GM21381 (cell line): ENCODE results near the gene PDE6D.
"Not testable (repeated sequence)": the region's sequence is repeated elsewhere in the genome, so short reads cannot be mapped to it uniquely, and the experiment has no call there.

ENCODE experiments used
- ATAC-seq: cut with Tn5 transposase; IDR thresholded peaks from one replicate; pipeline ENCODE4 v1.9.1; 2021; ENCODE audit warnings: mild to moderate bottlenecking, moderate library complexity; ENCODE audit not compliant: unreplicated experiment

The PDE6D gene

DNA sequence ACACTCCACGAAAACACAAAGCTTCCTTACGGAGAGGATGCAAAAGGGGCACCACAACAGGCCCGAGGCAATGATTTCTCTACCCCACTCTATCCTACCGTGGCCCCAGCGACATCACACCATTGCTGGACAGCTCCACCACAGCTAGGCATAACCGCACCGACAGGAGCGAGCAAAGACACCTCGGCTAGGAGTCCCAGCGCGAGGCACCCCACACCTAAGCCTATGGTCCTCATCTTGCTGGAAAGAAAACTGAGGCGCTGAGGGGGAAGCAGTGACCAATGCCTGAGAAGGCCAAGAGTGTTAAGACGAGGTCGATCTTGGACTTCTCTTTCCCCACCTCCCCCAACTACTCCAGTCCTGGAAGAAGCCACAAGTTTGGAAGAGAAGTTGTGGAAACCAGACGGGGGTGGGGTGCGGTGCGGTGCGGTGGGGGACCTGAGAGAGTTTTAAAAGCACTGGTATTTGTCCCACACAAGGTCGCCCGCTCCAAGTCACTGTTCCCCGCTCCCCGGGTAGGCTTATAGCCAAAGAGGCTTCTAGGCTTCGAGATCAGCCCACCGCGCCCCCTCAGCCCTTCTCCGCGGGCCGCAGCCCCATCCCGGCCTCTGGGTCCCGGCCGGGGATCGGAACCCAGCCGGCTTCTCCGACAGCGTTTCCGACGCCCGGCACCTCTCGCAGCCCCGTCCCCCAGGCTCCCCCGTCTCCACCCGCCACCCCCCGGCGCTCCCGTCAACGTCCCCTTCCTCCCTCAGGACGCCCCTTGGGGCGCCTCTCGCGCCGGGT is 766 bp downstream of the PDE6D start:
- ATAC-seq: no peak

DNA sequence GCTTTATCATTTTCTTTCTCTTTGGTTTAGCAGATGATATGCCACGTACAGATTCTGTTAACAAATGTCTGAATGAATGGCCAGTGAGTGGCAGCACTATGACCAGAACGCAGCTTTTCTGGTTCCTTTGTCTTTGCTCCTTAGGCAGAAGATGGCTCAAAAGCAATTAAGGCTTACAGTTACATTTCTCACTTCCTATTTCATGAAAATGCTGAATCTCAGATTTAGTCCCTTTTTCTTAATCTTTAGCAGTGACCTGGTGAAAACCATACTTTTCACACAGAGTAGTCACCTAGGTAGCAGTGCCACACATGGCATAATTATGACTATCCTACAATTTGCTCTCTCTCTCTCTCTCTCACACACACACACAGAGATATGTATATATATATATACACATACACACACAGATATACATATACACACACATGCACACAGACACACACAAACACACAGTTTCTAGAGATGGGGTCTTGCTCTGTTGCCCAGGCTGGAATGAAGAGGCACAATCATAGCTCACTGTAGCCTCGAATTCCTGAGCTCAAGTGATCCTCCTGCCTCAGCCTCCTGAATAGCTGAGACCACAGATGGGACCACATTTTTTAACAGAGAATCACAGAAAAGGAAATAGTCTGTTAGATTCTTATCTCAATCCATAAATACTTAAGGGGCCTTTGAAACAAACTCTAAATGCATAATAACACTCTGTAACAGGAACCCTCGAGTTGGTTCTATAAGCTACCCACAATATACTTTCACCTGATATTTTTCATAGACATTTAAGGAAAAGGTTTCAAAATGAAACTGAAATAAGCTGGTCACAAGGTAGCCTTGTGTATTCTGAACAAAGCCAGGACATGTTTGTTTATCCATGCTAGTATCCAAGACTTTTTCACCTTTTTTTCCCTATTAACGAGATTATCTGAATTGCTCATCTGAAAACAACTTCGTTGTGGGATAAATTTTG is 11.6 kb downstream of the PDE6D start:
- ATAC-seq: no peak

DNA sequence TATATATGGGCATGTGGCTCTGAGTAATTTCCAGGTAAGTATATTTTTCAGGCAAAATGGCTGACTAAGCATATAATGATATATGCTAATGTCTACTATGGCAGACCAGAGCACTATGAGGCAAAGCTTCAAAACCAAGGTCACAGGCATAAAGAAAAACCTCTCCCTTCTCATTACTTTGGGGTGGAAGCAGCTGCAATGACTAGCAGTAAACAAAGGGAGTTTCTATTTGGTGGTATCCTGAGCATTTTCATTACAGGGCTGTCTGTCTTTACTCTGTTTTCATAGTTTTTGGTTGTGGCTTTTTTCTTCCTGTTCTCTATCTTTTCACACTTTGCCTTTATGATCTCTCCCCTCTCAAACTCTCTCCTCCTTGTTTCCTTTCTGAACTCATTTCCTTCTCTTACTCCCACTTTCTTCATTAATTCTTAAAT is 15.6 kb downstream of the PDE6D start:
- no peak for ATAC-seq

DNA sequence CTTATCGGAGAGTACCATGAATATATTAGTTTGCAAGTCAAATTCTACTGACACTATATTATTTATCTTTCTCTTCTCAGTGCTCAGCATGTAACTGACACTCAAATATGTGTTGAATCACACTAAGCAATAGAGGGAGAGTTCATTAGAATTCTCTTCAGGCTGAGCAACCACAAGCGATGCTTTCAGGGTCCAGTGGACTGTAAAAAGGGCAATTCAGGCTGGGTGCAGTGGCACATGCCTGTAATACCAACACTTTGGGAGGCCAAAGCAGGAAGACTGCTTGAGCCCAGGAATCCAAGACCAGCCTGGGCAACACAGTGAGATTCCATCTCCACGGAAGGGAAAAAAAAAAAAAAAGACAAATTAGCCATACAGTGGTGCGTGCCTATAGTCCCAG is 16.3 kb downstream of the PDE6D start:
- ATAC-seq: no peak

GRCh38 chr2:231764124-231764523 is 17.0 kb downstream of the PDE6D start:
- no peak for ATAC-seq

DNA sequence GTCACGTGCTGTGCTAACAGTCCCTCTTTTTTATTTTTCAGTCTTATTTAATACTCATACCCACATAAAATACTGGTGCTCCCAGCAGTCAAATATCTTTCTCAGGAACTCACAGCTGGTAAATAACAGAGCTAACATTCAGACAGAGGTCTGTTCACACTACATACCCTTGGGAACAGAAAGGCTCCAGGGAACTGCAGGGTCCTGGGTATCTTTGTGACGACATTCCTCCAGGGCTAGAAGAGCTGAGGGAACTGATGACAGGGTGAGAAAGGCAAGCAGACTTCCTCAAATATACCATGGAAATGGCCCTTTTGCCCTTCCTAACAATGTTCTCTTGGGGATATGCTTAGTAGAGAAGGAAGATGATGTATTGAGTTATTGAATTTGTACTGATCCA is 19.3 kb downstream of the PDE6D start:
- ATAC-seq: no peak

GRCh38 chr2:231752061-231752460 is 29.0 kb downstream of the PDE6D start:
- no peak for ATAC-seq

DNA sequence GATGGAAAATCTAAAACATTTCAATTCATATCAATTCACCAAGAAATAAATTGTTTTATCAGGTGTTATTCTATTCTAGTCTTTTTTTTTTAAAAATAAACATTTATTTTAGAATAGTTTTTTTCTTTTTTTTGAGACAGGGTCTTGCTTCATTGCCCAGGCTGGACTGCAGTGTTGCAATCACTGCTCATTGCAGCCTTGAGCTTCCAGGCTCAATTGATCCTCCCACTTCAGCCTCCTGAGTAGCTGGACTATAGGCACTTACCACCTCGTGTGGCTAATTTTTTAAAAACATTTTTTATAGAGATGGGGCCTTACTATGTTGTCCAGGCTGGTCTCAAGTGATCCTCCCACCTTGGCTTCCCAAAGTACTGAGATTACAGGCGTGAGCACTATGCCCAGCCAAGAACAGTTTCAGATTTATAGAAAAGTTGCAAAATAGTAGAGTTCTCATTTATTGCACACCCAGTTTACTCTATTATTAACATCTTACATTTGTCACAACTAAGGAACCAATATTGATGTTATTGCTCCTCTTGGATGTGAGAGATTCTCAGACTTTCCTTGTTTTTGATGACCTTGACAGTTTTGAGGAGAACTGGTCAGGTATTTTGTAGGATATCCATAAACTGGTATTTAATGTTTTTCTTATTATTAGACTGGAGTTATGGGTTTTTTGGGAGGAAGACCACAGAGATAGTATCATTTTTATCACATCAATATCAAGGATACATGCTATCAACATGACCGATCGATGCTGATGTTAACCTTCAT is 29.9 kb downstream of the PDE6D start:
- ATAC-seq: no peak

DNA sequence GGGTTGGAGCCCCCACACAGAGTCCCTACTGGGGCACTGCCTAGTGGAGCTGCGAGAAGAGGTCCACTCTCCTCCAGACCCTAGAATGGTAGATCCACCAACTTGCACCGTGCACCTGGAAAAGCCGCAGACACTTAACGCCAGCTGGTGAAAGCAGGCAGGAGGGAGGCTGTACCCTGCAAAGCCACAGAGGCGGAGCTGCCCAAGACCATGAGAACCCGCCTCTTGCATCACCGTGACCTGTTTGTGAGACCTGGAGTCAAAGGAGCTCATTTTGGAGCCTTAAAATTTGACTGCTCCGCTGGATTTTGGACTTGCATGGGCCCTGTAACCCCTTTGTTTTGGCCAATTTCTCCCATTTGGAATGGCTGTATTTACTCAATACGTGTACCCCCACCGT is 32.1 kb downstream of the PDE6D start:
- not testable (repeated sequence) for ATAC-seq

- not testable (repeated sequence) for ATAC-seq
Measured at GRCh38 chr2:231748153-231748896, 32.8 kb downstream of the PDE6D start.

- no peak for ATAC-seq
Measured at GRCh38 chr2:231745303-231746038, 35.6 kb downstream of the PDE6D start.

DNA sequence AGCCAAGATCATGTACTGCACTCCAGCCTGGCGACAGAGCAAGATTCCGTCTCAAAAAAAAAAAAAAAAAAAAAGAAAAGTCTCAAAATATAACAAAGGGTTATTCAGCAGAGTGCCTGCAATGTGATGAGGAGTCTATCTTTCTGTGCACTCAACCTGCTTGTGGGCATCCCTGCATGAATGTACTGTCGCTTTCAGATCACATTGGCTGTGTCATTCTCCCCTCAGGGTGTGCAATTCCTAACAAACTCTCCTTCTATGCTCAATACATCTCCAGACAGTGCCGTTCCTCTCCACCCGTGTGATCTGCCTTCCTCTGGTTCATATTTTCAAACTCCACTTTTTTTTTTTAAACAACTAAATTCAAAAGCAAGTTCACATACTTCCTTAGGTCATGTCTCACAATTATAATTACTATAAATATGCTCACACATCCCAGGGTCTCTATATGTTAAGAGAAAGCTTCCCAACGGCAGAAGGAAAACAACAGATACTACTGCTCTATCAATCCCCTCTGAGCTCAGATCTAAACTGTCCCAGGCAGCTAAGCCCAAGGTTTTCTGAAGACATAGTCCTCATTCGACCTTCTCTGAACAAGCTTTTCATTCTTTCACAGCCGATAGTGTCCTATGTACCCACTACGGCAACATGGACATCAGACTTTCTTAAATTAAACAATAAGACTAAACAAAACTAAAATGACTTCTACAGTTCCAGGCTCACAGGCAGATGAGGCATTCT is 37.5 kb downstream of the PDE6D start:
- no peak for ATAC-seq

GRCh38 chr2:231737761-231738160 is 43.3 kb downstream of the PDE6D start:
- no peak for ATAC-seq

GRCh38 chr2:231732604-231733003 is 48.5 kb downstream of the PDE6D start:
- no peak for ATAC-seq

DNA sequence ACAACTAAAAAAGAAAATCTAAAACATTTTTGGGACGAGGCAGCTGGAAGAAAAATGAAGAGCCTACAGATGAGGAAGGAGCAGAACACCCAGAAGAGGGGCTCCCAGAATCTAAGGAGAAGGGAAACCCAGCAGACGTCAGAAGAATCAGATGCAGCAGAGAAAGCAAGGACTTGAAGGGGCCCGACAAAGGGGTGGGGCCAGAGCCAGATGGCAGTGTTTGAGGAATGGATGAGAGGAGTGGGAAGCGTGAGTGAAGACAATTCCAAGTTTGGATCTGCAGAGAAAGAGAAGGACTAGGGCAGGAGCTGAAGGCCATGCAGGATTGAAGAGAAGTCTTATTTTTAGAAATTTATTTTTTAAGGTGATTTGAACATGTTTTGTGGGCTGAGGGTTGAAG is 53.5 kb downstream of the PDE6D start:
- ATAC-seq: no peak

GRCh38 chr2:231726276-231726675 is 54.8 kb downstream of the PDE6D start:
- no peak for ATAC-seq

DNA sequence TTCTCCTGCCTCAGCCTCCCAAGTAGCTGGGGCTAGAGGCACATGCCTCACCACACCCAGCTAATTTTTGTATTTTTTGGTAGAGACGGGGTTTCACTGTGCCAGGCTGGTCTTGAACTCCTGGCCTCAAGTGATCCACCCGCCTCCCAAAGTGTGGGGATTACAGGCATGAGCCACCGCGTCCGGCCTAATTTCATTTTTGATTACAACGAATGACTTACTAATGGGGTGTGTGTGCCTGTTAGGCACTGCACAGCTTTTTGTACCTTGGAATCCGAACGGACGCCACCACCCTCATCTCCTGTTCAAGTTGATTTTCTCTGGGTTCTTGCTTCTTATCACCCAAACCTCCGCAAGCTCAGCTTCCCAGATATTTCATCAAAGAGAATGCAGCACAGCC is 55.6 kb downstream of the PDE6D start:
- no peak for ATAC-seq

GRCh38 chr2:231722721-231723307 is 58.3 kb downstream of the PDE6D start:
- no peak for ATAC-seq
